ENCODE data around the gene CCDC17. TPM values are rescaled to one million over a fixed set of nuclear protein-coding genes. Genes with fewer than 3 reads are reported as not detected.

The CCDC17 gene
- 2.1 TPM for total RNA-seq (2013)
- polyA plus RNA-seq: 1 to 10 TPM in 1 of 3 donors, not detected in 2; 4.4 TPM
- polyA minus RNA-seq: 1.2 and 1.7 TPM in 2 replicates
- 2.8 to 26.8 (median 10.0) reads per million in 11 experiments for total RNA-seq

- H2AFZ ChIP-seq (ENCODE audit: insufficient read depth, low read depth, low read length, poor library complexity, severe bottlenecking): no peak within 1 kb of the TSS
- Mint-ChIP-seq H3K27me3 (ENCODE audit: low read depth in 3 of 3) (peaks cover 0 to 3% (median 2%) of the 10 kb centered on the region in 3 donors), H3K27ac (peak within 1 kb of the TSS in 3 of 7 donors; percentile 3 to 30 (median 15)), H3K4me3 (no peak within 1 kb of the TSS), H3K36me3 (peaks cover 53 to 79% of the 10 kb centered on the region in 2 donors), H3K4me1 (peaks cover 11% of the 10 kb centered on the region), H3K9me3 (no peaks in the 10 kb centered on the region)
- no peaks in the 10 kb centered on the region for H3K27me3 ChIP-seq (ENCODE audit: control insufficient read depth in 2 of 2, insufficient read depth in 2 of 2, low read length in 2 of 2)
- peaks cover 0 to 2% of the 10 kb centered on the region in 2 donors for H3K4me1 ChIP-seq (ENCODE audit: control insufficient read depth in 1 of 2, insufficient read depth in 2 of 2, low read length in 2 of 2)
- peaks cover 61 to 82% of the 10 kb centered on the region in 2 donors for H3K36me3 ChIP-seq (replicated peaks in 1 of 2; ENCODE audit: control insufficient read depth in 1 of 2, insufficient read depth in 2 of 2, low read length in 2 of 2)
- peak within 1 kb of the TSS in 1 of 2 donors; percentile 14 for H3K27ac ChIP-seq (ENCODE audit: low read depth in 1 of 2, low read length in 2 of 2)
- DNase-seq: no peak
- no peaks in the 10 kb centered on the region for H3K9me3 ChIP-seq (replicated peaks in 1 of 2; ENCODE audit: control insufficient read depth in 1 of 2, insufficient read depth in 1 of 2, low read length in 2 of 2)
- H3K4me2 ChIP-seq (replicated peaks; ENCODE audit: extremely low read depth, low read length, poor library complexity, severe bottlenecking): no peak within 1 kb of the TSS
- no peak within 1 kb of the TSS for H3K4me3 ChIP-seq (replicated peaks in 1 of 3; ENCODE audit: low read depth in 2 of 3, low read length in 3 of 3)
- peaks cover 23% of the 10 kb centered on the region for H4K20me1 ChIP-seq (ENCODE audit: insufficient read depth, low read length)
- H3K9ac ChIP-seq (ENCODE audit: insufficient read depth, low read length, poor library complexity, severe bottlenecking): no peak within 1 kb of the TSS
- no peak for TF ChIP-seq CTCF (IDR thresholded peaks at IDR 0.05)
- H3K79me2 ChIP-seq (ENCODE audit: insufficient read depth, low read length): no peaks in the 10 kb centered on the region
- 71% methylated on average over 3 of the region's 4 CpGs for WGBS (ENCODE audit: insufficient coverage)
- intact Hi-C loops (cut with micrococcal nuclease): no loop called here
These were observed at the start of gene CCDC17 for GRCh38 chr1:45623972-45624371. Gene CCDC17, minus strand, starts transcription at chr1:45624054. Its CDS starts 145 bp downstream, at chr1:45623909.

GRCh38 chr1:45669859-45670655 lies 46.2 kb upstream of the CCDC17 start:
- H3K27me3 Mint-ChIP-seq (ENCODE audit: low read depth in 3 of 3): no peaks in the 10 kb centered on the region
- Histone ChIP-seq H2AFZ (ENCODE audit: insufficient read depth, low read depth, low read length, poor library complexity, severe bottlenecking) (no peak overlapping the region), H3K4me2 (replicated peaks; ENCODE audit: extremely low read depth, low read length, poor library complexity, severe bottlenecking) (no peak overlapping the region), H3K27ac (ENCODE audit: low read depth in 1 of 2, low read length in 2 of 2) (peak overlapping the region in 1 of 2 donors; percentile 44), H3K9ac (ENCODE audit: insufficient read depth, low read length, poor library complexity, severe bottlenecking) (no peak overlapping the region), H3K36me3 (replicated peaks in 1 of 2; ENCODE audit: control insufficient read depth in 1 of 2, insufficient read depth in 2 of 2, low read length in 2 of 2) (peaks cover 5 to 50% of the 10 kb centered on the region in 2 donors), H3K27me3 (ENCODE audit: control insufficient read depth in 2 of 2, insufficient read depth in 2 of 2, low read length in 2 of 2) (no peaks in the 10 kb centered on the region), H3K4me1 (ENCODE audit: control insufficient read depth in 1 of 2, insufficient read depth in 2 of 2, low read length in 2 of 2) (peaks cover 0 to 5% of the 10 kb centered on the region in 2 donors), H3K79me2 (ENCODE audit: insufficient read depth, low read length) (peaks cover 100% of the 10 kb centered on the region), H3K4me3 (replicated peaks in 1 of 3; ENCODE audit: low read depth in 2 of 3, low read length in 3 of 3) (no peak overlapping the region), H4K20me1 (ENCODE audit: insufficient read depth, low read length) (peaks cover 99% of the 10 kb centered on the region), H3K9me3 (replicated peaks in 1 of 2; ENCODE audit: control insufficient read depth in 1 of 2, insufficient read depth in 1 of 2, low read length in 2 of 2) (no peaks in the 10 kb centered on the region)
- no peaks in the 10 kb centered on the region for H3K9me3 Mint-ChIP-seq
- peak overlapping the region in 1 of 7 donors; percentile 70 for H3K27ac Mint-ChIP-seq
- no peak overlapping the region for H3K4me3 Mint-ChIP-seq
- no peak for DNase-seq
- peaks cover 27 to 30% of the 10 kb centered on the region in 2 donors for H3K36me3 Mint-ChIP-seq
- TF ChIP-seq CTCF (IDR thresholded peaks at IDR 0.05): no peak
- H3K4me1 Mint-ChIP-seq: peaks cover 22% of the 10 kb centered on the region
- intact Hi-C loops (cut with micrococcal nuclease): no loop called here
- no CpG with 5 or more reads among the region's 6 CpGs for WGBS (ENCODE audit: insufficient coverage)

Measured in CD14-positive monocyte (primary cell).